Stomach (tissue), 9 donors: Measurements from ENCODE around the gene AK2. TPM values are rescaled to one million over a fixed set of nuclear protein-coding genes. Genes with fewer than 3 reads are reported as not detected.

ENCODE experiments used
- DNase-seq, 2 donors: peaks; one replicate each; pipeline versions ENCODE4 v3.0.0 to v3.0.0-alpha.2; 2013 to 2019
- H3K27ac ChIP-seq, 5 donors: fragments of 200-600 bp in 4 of 5; sonication (generic) in 4 of 5; one replicate each; pipeline ENCODE4 v1.5.1; 2013 to 2019; ENCODE audit warnings: mild to moderate bottlenecking in 1 of 5, moderate library complexity in 1 of 5
- H3K27me3 ChIP-seq, 3 donors: fragments of 200-600 bp; sonication (generic); one replicate each; pipeline ENCODE4 v1.5.1; 2017 to 2019; ENCODE audit warnings: mixed run types in 1 of 3
- H3K36me3 ChIP-seq, 4 donors: fragments of 200-600 bp; sonication (generic); 1 replicate in 3 of 4; 2 replicates in 1 of 4; pipeline ENCODE4 v1.5.1; 2016 to 2019
- H3K4me1 ChIP-seq, 4 donors: fragments of 200-600 bp; sonication (generic); one replicate each; pipeline ENCODE4 v1.5.1; 2016 to 2019
- H3K4me3 ChIP-seq, 4 donors: fragments of 200-600 bp; sonication (generic) in 3 of 4; one replicate each; pipeline ENCODE4 v1.5.1; 2016 to 2019; ENCODE audit warnings: mild to moderate bottlenecking in 1 of 4
- H3K9me3 ChIP-seq, 4 donors: fragments of 200-600 bp; sonication (generic); one replicate each; pipeline ENCODE4 v1.5.1; 2016 to 2019
- EP300 ChIP-seq: sonication (generic); formaldehyde crosslinking; IDR thresholded peaks from one replicate; pipeline ENCODE4 v1.6.1; 2017; ENCODE audit warnings: antibody characterized with exemption
- POLR2A ChIP-seq, 4 donors: fragments of 450-650 bp; IDR thresholded peaks; one replicate each; pipeline ENCODE4 v1.6.1; 2016; ENCODE audit warnings: antibody characterized with exemption in 4 of 4, control low read depth in 2 of 4, mild to moderate bottlenecking in 1 of 4, moderate library complexity in 1 of 4
- POLR2AphosphoS5 ChIP-seq, 3 donors: sonication (generic); formaldehyde crosslinking; IDR thresholded peaks; one replicate each; pipeline ENCODE4 v1.6.1; 2016; ENCODE audit warnings: antibody characterized with exemption in 3 of 3
- WGBS, 5 donors: extraction: QIAGEN DNeasy Blood & Tissue Kit in 3 of 5; methylation state at CpG; one replicate each; pipeline versions ENCODE4 v1.1.5 to v1.1.7; 2013 to 2018; 5-methylcytosine and 5-hydroxymethylcytosine counted together
- intact Hi-C: fragments of 100-400 bp; cut with DNase I; formaldehyde crosslinking; loops from one replicate; pipeline ENCODE4 v1.15.1; 2023; ENCODE audit warnings: low total_unique reads
- polyA plus RNA-seq, 3 donors: library from polyadenylated mRNA; stranded (reverse); fragments of 200-250 nt; gene quantifications; one replicate each; pipeline ENCODE4 v1.2.3, GENCODE V29; 2013
- total RNA-seq, 5 donors: library from RNA; depleted of rRNA; stranded (reverse); fragments of >200 nt; gene quantifications; one replicate each; pipeline versions ENCODE4 v1.1.0 to v1.2.3, GENCODE V29; 2014 to 2016
- TF ChIP-seq, protein P1 (sequence below), 7 experiments: fragments of 450-650 bp in 4 of 7; fragments of 200-600 bp in 3 of 7; sonication (generic) in 3 of 7; IDR thresholded peaks; one replicate each; pipeline ENCODE4 v1.5.1; 2016 to 2019; ENCODE audit warnings: antibody characterized with exemption in 7 of 7, control low read depth in 2 of 7, mild to moderate bottlenecking in 1 of 7
- donor health status: healthy with polysubstance abuse.
- donor health status: Bipolar disorder and iron deficiency.
- donor health status: healthy.

The AK2 gene
- total and polyA plus RNA-seq, 8 donors: 71.0 to 263 (median 115) TPM

GRCh38 chr1:33003657-33004056 lies 33.0 kb downstream of the AK2 start:
- no peak for DNase-seq
- WGBS, 5 donors: 84 to 93% (median 86%) methylated on average over 4 of the region's 4 CpGs
- no peaks in the 10 kb centered on the region for H3K9me3 ChIP-seq
- intact Hi-C loops: loop anchor here (10.0 kb wide), 1 partner anchor 69 kb away; no protein-coding TSS in a partner anchor
- peaks cover 22 to 51% (median 43%) of the 10 kb centered on the region in 4 donors for H3K4me1 ChIP-seq
- H3K4me3 ChIP-seq: no peak overlapping the region
- peaks cover 7 to 12% (median 9%) of the 10 kb centered on the region in 4 donors for H3K36me3 ChIP-seq
- H3K27me3 ChIP-seq: no peaks in the 10 kb centered on the region
- H3K27ac ChIP-seq: no peak overlapping the region
- TF ChIP-seq POLR2A (IDR thresholded peaks at IDR 0.05) (no peak), EP300 (no peak)
- TF ChIP-seq, protein P1, sequence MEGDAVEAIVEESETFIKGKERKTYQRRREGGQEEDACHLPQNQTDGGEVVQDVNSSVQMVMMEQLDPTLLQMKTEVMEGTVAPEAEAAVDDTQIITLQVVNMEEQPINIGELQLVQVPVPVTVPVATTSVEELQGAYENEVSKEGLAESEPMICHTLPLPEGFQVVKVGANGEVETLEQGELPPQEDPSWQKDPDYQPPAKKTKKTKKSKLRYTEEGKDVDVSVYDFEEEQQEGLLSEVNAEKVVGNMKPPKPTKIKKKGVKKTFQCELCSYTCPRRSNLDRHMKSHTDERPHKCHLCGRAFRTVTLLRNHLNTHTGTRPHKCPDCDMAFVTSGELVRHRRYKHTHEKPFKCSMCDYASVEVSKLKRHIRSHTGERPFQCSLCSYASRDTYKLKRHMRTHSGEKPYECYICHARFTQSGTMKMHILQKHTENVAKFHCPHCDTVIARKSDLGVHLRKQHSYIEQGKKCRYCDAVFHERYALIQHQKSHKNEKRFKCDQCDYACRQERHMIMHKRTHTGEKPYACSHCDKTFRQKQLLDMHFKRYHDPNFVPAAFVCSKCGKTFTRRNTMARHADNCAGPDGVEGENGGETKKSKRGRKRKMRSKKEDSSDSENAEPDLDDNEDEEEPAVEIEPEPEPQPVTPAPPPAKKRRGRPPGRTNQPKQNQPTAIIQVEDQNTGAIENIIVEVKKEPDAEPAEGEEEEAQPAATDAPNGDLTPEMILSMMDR (IDR thresholded peaks at IDR 0.05): no peak

DNA sequence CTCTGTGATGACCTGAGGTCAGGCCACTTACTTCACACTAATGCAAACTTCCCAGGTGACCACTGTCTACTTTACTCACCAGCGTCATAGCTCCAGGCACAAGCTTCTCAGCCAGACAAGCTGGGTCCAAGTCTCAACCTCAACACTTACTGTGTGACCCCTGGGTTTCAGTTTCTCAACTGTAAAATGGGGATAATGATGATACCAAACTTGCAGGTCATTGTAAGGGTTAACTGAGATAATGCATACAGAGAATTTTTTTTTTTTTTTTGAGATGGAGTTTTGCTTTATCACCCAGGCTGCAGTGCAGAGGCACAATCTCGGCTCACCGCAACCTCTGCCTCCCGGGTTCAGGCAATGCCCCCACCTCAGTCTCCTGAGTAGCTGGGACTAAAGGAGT lies 34.7 kb downstream of the AK2 start:
- no peak overlapping the region for H3K27ac ChIP-seq
- DNase-seq: no peak
- no peak overlapping the region for H3K4me3 ChIP-seq
- intact Hi-C loops: loop anchor here (10.0 kb wide), 1 partner anchor 67 kb away; no protein-coding TSS in a partner anchor
- WGBS, 5 donors: 83 to 94% (median 91%) methylated on average over 4 of the region's 4 CpGs
- H3K4me1 ChIP-seq: peaks cover 23 to 51% (median 29%) of the 10 kb centered on the region in 4 donors
- no peaks in the 10 kb centered on the region for H3K36me3 ChIP-seq
- H3K9me3 ChIP-seq: no peaks in the 10 kb centered on the region
- no peak for TF ChIP-seq EP300
- H3K27me3 ChIP-seq: no peaks in the 10 kb centered on the region

DNA sequence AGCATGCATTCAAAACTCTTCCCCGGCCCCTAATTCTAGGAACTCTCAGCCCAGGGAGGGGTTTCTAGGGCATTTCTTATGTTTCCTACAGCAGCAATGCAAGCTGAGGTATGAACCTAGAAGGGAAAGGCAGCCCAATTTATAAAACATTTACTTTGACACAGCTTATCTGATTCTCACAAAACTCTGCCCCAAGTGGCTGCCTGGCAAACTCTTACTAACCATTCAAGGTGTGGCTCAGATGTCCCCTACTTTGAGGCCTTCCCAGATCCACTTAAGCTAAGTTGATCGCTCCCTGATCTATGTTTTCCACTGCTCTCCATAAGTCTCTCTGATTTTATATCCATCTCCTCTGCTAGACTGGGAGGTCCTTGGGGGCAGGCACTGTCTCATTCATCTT lies 35.4 kb downstream of the AK2 start:
- Histone ChIP-seq H3K27ac (no peak overlapping the region), H3K9me3 (no peaks in the 10 kb centered on the region), H3K4me1 (peaks cover 16 to 47% (median 23%) of the 10 kb centered on the region in 4 donors), H3K4me3 (no peak overlapping the region), H3K27me3 (no peaks in the 10 kb centered on the region), H3K36me3 (no peaks in the 10 kb centered on the region)
- intact Hi-C loops: loop anchor here (10.0 kb wide), 1 partner anchor 66 kb away; no protein-coding TSS in a partner anchor
- DNase-seq: no peak
- 88 to 98% (median 92%) methylated on average over 2 of the region's 2 CpGs for WGBS, 5 donors
- no peak for TF ChIP-seq POLR2AphosphoS5 (IDR thresholded peaks at IDR 0.05)
- no peak for TF ChIP-seq EP300
- no peak for TF ChIP-seq POLR2A (IDR thresholded peaks at IDR 0.05)
- TF ChIP-seq, protein P1 (IDR thresholded peaks at IDR 0.05): no peak

DNA sequence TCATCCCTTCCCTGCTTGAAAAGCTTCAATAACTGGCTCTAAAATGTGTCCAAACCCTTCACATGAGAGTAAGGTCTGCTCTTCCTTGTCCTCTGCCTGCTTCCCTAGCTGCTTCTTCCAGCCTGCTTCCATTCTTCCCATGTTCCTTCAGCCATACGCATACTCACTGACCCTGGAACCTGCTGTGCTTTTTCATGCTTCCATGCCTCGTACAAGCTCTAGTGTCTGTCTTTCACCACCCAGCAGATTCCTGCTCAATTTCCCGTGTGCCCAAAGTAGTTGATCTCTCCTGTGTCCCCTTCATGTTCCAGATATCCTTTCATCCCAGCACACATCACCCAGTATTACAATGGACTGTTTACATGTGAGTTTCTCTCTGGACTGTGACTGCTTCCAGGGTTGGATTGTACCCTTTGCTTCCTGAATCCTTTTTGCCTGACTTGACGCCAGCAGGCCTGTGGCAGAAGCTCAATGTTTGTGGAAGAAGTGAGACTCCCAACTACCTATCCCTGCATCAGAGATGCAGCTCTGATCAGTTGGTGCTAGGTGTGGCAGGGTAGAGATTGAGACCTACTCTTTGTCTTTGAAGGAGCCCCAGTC lies 36.2 kb downstream of the AK2 start:
- H3K9me3 ChIP-seq: no peaks in the 10 kb centered on the region
- TF ChIP-seq, protein P1 (IDR thresholded peaks at IDR 0.05): no peak
- TF ChIP-seq POLR2AphosphoS5 (IDR thresholded peaks at IDR 0.05) (no peak), POLR2A (IDR thresholded peaks at IDR 0.05) (no peak), EP300 (no peak)
- H3K4me1 ChIP-seq: peaks cover 14 to 39% (median 15%) of the 10 kb centered on the region in 4 donors
- DNase-seq: no peak
- H3K27me3 ChIP-seq: no peaks in the 10 kb centered on the region
- H3K4me3 ChIP-seq: no peak overlapping the region
- intact Hi-C loops: loop anchor here (10.0 kb wide), 1 partner anchor 66 kb away; no protein-coding TSS in a partner anchor
- no peak overlapping the region for H3K27ac ChIP-seq
- no peaks in the 10 kb centered on the region for H3K36me3 ChIP-seq
- WGBS, 5 donors: 70 to 77% (median 72%) methylated on average over 4 of the region's 4 CpGs

DNA sequence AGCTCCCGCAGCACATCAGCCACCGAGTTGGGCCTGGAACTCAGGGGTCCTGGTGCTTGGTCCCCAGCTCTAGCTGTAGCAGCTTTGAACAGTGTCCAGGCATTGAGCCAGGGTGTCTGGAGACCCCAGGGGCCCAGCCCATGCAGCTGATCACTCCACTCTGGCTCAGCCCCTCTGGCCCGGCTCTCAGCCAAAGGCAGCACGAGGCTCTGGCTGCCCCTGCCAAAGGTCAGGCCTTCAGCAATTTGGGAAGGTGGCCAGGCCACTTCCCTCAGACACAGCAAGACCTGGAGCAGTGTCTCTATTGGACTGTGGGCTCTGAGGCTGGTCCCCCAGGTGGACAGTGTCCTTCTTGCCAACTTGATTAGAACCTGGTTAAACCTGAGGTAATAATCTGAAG lies 37.7 kb downstream of the AK2 start:
- H3K9me3 ChIP-seq: no peaks in the 10 kb centered on the region
- no peak overlapping the region for H3K27ac ChIP-seq
- TF ChIP-seq POLR2AphosphoS5 (IDR thresholded peaks at IDR 0.05): no peak
- TF ChIP-seq POLR2A (IDR thresholded peaks at IDR 0.05): no peak
- no peak for TF ChIP-seq EP300
- TF ChIP-seq, protein P1 (IDR thresholded peaks at IDR 0.05): no peak
- intact Hi-C loops: no loop called here
- no peak overlapping the region for H3K4me3 ChIP-seq
- WGBS, 5 donors: 51 to 83% (median 60%) methylated on average over 2 to 4 of the region's 4 CpGs
- no peaks in the 10 kb centered on the region for H3K36me3 ChIP-seq
- peaks cover 8 to 29% (median 14%) of the 10 kb centered on the region in 4 donors for H3K4me1 ChIP-seq
- H3K27me3 ChIP-seq: no peaks in the 10 kb centered on the region
- no peak for DNase-seq
